WTC11 (cell line): ENCODE data around the gene PRRT4.

Source experiments
- CTCF ChIP-seq: fragments of 200-600 bp; IDR thresholded peaks from 2 replicates; pipeline ENCODE4 v1.8.0; 2022; ENCODE audit warnings: antibody characterized with exemption
- MAX ChIP-seq: sonication (generic); formaldehyde crosslinking; IDR thresholded peaks from 2 replicates; pipeline ENCODE4 v1.8.0; 2022; ENCODE audit warnings: mild to moderate bottlenecking, missing genetic modification reagents
- NFYB ChIP-seq: sonication (generic); formaldehyde crosslinking; conservative IDR thresholded peaks from 2 replicates; pipeline ENCODE4 v1.8.0; 2022; ENCODE audit warnings: low read depth, missing genetic modification reagents
- TP53 ChIP-seq: sonication (generic); formaldehyde crosslinking; IDR thresholded peaks from 2 replicates; pipeline ENCODE4 v1.8.1; 2023; ENCODE audit warnings: mild to moderate bottlenecking, missing genetic modification reagents
- ZMAT4 ChIP-seq: fragments of 250-450 bp; sonication (Bioruptor Pico); IDR thresholded peaks from 2 replicates; pipeline ENCODE4 v1.9.0; 2021; ENCODE audit warnings: mild to moderate bottlenecking

GRCh38 chr7:128357217-128357613, 4.3 kb downstream of the PRRT4 start:
- TF ChIP-seq TP53: no peak
- no peak for TF ChIP-seq CTCF
- TF ChIP-seq MAX (CRISPR knock-in tag): no peak
- TF ChIP-seq NFYB (CRISPR knock-in tag): no peak
- TF ChIP-seq ZMAT4: no peak
